HepG2 (cell line): ENCODE results near the gene LRBA. TPM values are rescaled to one million over a fixed set of nuclear protein-coding genes. Genes with fewer than 3 reads are reported as not detected.

Source experiments
- ATAC-seq: fragments of 200-7000 bp; cut with Tn5 transposase; 3 replicates; pipeline ENCODE4 v1.9.1; 2020; ENCODE audit warnings: mild to moderate bottlenecking, moderate library complexity
- BruUV-seq: library from RNA; stranded (reverse); fragments of 400-500 nt; replicated peaks from 2 replicates; lab custom pipeline; 2021; lab: Mats Ljungman, UMichigan
- CTCF ChIA-PET: fragments of 300-600 bp; formaldehyde crosslinking; extraction: SDS; loops from one replicate; lab custom pipeline; 2021; ENCODE audit warnings: low total read pairs, inconsistent platforms, low intra/inter-chr PET ratio; lab: Yijun Ruan, JAX
- POLR2A ChIA-PET: fragments of 350-600 bp; sonication (Branson Sonifier 250); formaldehyde crosslinking; loops from one replicate; lab custom pipeline; 2020; ENCODE audit warnings: antibody characterized with exemption, inconsistent platforms; lab: Yijun Ruan, JAX
- DNase-seq: peaks from one replicate; pipeline ENCODE4 v3.0.0-alpha.2; 2015; ENCODE audit warnings: low spot score
- FAIRE-seq: peaks from 3 replicates; lab custom pipeline; 2011; peaks lifted over from hg19 to GRCh38; lab: Jason Lieb, UNC
- H2AFZ ChIP-seq: one replicate; pipeline ENCODE4 v1.6.1; 2011; ENCODE audit warnings: low read length, inconsistent platforms
- H3K27ac ChIP-seq: fragments of 300-600 bp; 3 replicates; pipeline ENCODE4 v1.8.0; 2011; ENCODE audit warnings: mixed run types, mild to moderate bottlenecking, mixed read lengths, low read length, inconsistent platforms; ENCODE audit not compliant: insufficient read depth; ENCODE audit errors: extremely low read length
- H3K27me3 ChIP-seq, 2 experiments: fragments of 200-600 bp in 1 of 2; 2 replicates in 1 of 2; 3 replicates in 1 of 2; pipeline versions ENCODE4 v1.6.0 to v1.8.0; 2011; ENCODE audit warnings: low read length in 2 of 2, mild to moderate bottlenecking in 2 of 2, moderate library complexity in 2 of 2, inconsistent platforms in 1 of 2; ENCODE audit not compliant: insufficient read depth in 2 of 2, control insufficient read depth in 1 of 2
- H3K36me3 ChIP-seq, 2 experiments: fragments of 200-600 bp in 1 of 2; replicated peaks in 1 of 2; 2 replicates in 1 of 2; 3 replicates in 1 of 2; pipeline versions ENCODE4 v1.5.1 to v1.8.0; 2011; ENCODE audit warnings: low read length in 2 of 2, inconsistent platforms in 1 of 2; ENCODE audit not compliant: insufficient read depth in 2 of 2, control insufficient read depth in 1 of 2
- H3K4me1 ChIP-seq: 2 replicates; pipeline ENCODE4 v1.5.1; 2012; ENCODE audit warnings: low read length, inconsistent platforms; ENCODE audit not compliant: insufficient read depth
- H3K4me2 ChIP-seq: 2 replicates; pipeline ENCODE4 v1.6.0; 2011; ENCODE audit warnings: low read depth, low read length, inconsistent platforms
- H3K4me3 ChIP-seq, 3 experiments: fragments of 200-600 bp in 1 of 3; sonication (generic), shearing (Covaris generic) in 1 of 3; replicated peaks in 1 of 3; 2 replicates each; pipeline ENCODE4 v1.5.1; 2011 to 2016; ENCODE audit warnings: low read length in 3 of 3, inconsistent platforms in 2 of 3, low read depth in 2 of 3, mild to moderate bottlenecking in 2 of 3, control low read depth in 1 of 3, mixed read lengths in 1 of 3; ENCODE audit not compliant: insufficient read depth in 1 of 3
- H3K79me2 ChIP-seq: one replicate; pipeline ENCODE4 v1.6.1; 2011; ENCODE audit warnings: low read length, inconsistent platforms; ENCODE audit not compliant: insufficient read depth
- H3K9ac ChIP-seq: 2 replicates; pipeline ENCODE4 v1.6.0; 2011; ENCODE audit warnings: mild to moderate bottlenecking, low read depth, low read length, inconsistent platforms; ENCODE audit not compliant: insufficient read depth
- H3K9me3 ChIP-seq: 2 replicates; pipeline ENCODE4 v1.5.1; 2012; ENCODE audit warnings: mild to moderate bottlenecking, low read length
- H4K20me1 ChIP-seq: 2 replicates; pipeline ENCODE4 v1.6.0; 2011; ENCODE audit warnings: inconsistent platforms, mild to moderate bottlenecking, low read length, moderate library complexity; ENCODE audit not compliant: insufficient read depth
- ATF7-NPFF ChIP-seq: sonication (generic); formaldehyde crosslinking; IDR thresholded peaks from 2 replicates; pipeline ENCODE4 v1.8.1; 2023; ENCODE audit warnings: mild to moderate bottlenecking, low read depth, missing genetic modification reagents, moderate library complexity
- HMG20B ChIP-seq: conservative IDR thresholded peaks from 2 replicates; pipeline ENCODE4 v1.6.1; 2016; ENCODE audit warnings: missing genetic modification reagents, missing compliant biosample characterization
- JARID2 ChIP-seq: sonication (generic); formaldehyde crosslinking; IDR thresholded peaks from 2 replicates; pipeline ENCODE4 v1.8.1; 2023; ENCODE audit warnings: missing genetic modification reagents, inconsistent platforms; ENCODE audit not compliant: insufficient replicate concordance
- NR3C1 ChIP-seq: sonication (generic); formaldehyde crosslinking; IDR thresholded peaks from 2 replicates; pipeline ENCODE4 v1.4.0; 2020; ENCODE audit warnings: missing genetic modification reagents
- SIN3A ChIP-seq: IDR thresholded peaks from 2 replicates; pipeline ENCODE4 v1.6.1; 2011; ENCODE audit warnings: low read depth, mild to moderate bottlenecking, control low read depth, low read length, borderline replicate concordance
- TGIF2 ChIP-seq: IDR thresholded peaks from 2 replicates; pipeline ENCODE4 v1.6.1; 2016; ENCODE audit warnings: control low read depth, missing compliant biosample characterization
- ZNF20 ChIP-seq: sonication (generic); formaldehyde crosslinking; IDR thresholded peaks from 2 replicates; pipeline ENCODE4 v1.4.0; 2020; ENCODE audit warnings: mild to moderate bottlenecking, moderate library complexity, missing genetic modification reagents
- ZNF230 ChIP-seq: sonication (generic); formaldehyde crosslinking; IDR thresholded peaks from 2 replicates; pipeline ENCODE4 v1.4.0; 2020; ENCODE audit warnings: mild to moderate bottlenecking, missing genetic modification reagents
- ZSCAN22 ChIP-seq: sonication (generic); formaldehyde crosslinking; IDR thresholded peaks from 2 replicates; pipeline ENCODE4 v1.4.0; 2020; ENCODE audit warnings: mild to moderate bottlenecking, missing genetic modification reagents
- WGBS: methylation state at CpG from one replicate; pipeline ENCODE4 v1.1.6; 2017; ENCODE audit warnings: low lambda C conversion rate; 5-methylcytosine and 5-hydroxymethylcytosine counted together
- in situ Hi-C: cut with HindIII; loops from 2 replicates; pipeline ENCODE4 v1.10.0; 2017; ENCODE audit warnings: low pct_unique_long_range_greater_than_20kb; ENCODE audit not compliant: extremely low pct_ligation_motif_present
- intact Hi-C: fragments of 100-400 bp; cut with micrococcal nuclease; formaldehyde crosslinking; loops from one replicate; pipeline ENCODE4 v1.10.0; 2022; ENCODE audit not compliant: unreplicated experiment
- polyA plus RNA-seq, 8 experiments: library from polyadenylated mRNA; depleted of rRNA in 3 of 8; stranded (reverse) in 7 of 8; unstranded in 1 of 8; fragments of >200 nt; fragmentation: Illumina TruSeq in 4 of 8; extraction: Trizol in 4 of 8; gene quantifications; 2 replicates each; pipeline versions ENCODE4 v1.2.1 to v1.2.3, GENCODE V29; 2011 to 2016; ENCODE audit warnings: low read depth in 4 of 8, missing spikeins in 1 of 8, mixed read lengths in 1 of 8; ENCODE audit not compliant: insufficient read depth in 1 of 8
- total RNA-seq, 5 experiments: library from RNA; depleted of rRNA; stranded (reverse); fragments of >200 nt; fragmentation: Illumina TruSeq; extraction: Trizol; gene quantifications; 2 replicates each; pipeline ENCODE4 v1.2.3, GENCODE V29; 2016; ENCODE audit warnings: low read depth in 1 of 5
- TF ChIP-seq, protein P1 (sequence below): sonication (generic); formaldehyde crosslinking; IDR thresholded peaks from 2 replicates; pipeline ENCODE4 v1.4.0; 2020; ENCODE audit warnings: missing genetic modification reagents
- TF ChIP-seq, protein P2 (sequence below): sonication (generic); formaldehyde crosslinking; conservative IDR thresholded peaks from 2 replicates; pipeline ENCODE4 v1.8.0; 2022; ENCODE audit warnings: low read depth, missing genetic modification reagents

The LRBA gene
- total and polyA plus RNA-seq, 2 of the 13 experiments (the other 11 are each of a cell fraction or from before 2014, with no cell fraction given): 21.0 to 37.2 TPM

DNA sequence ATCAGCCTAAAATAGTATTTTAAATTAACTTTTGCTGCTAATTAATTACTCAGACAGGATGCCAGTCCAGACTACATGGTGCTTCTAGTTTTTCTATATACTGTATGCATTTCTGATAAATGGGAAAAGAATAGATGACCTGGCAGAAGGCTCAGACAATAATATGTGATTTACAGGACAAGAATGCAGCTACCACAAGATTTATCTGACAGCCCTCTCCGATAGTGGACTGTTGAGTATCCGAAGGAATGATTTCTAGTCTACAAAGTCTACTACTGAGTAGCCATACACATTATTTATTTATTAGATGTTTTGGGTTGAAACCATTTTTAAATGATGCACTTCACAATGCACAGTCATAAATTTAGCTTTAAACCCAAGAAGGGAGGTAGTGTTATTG lies 220.4 kb downstream of the LRBA start:
- Histone ChIP-seq H3K4me2 (no peak overlapping the region), H3K4me1 (no peaks in the 10 kb centered on the region), H3K4me3 (no peak overlapping the region), H4K20me1 (no peaks in the 10 kb centered on the region), H3K9ac (no peak overlapping the region), H2AFZ (no peak overlapping the region), H3K27me3 (no peaks in the 10 kb centered on the region), H3K36me3 (no peaks in the 10 kb centered on the region), H3K79me2 (no peaks in the 10 kb centered on the region), H3K27ac (no peak overlapping the region), H3K9me3 (no peaks in the 10 kb centered on the region)
- no TSS peak for BruUV-seq
- in situ Hi-C loops (no loop called here), intact Hi-C loops (no loop called here)
- no peak for FAIRE-seq
- TF ChIP-seq SIN3A (no peak), NR3C1 (CRISPR knock-in tag) (no peak), ZSCAN22 (CRISPR knock-in tag) (no peak), ZNF20 (CRISPR knock-in tag) (no peak), ZNF230 (CRISPR knock-in tag) (no peak), JARID2 (CRISPR knock-in tag) (no peak), HMG20B (CRISPR knock-in tag) (no peak), TGIF2 (CRISPR knock-in tag) (no peak)
- DNase-seq: no peak
- ATAC-seq: no peak
- 98% methylated on average over 2 of the region's 2 CpGs for WGBS
- CTCF ChIA-PET: no interaction called here
- POLR2A ChIA-PET: no interaction called here

DNA sequence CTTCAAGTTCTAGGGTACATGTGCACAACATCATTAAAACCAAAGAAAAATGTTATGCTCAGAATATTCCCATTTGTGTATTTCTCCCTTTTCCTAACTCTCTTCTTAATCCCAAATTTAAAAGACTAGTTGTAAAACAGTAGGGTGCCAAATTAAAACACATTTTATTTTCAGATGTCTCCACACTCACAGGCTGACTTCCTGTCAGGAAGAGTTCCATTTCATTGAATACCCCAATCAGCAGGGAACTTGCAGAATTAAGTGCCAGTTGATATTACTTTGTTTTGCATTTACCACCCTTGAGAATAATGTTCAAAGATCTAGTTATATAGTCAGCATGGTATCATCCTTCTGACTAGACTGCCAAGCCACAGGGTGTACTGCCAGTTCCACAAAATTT lies 225.2 kb downstream of the LRBA start:
- DNase-seq (no peak), FAIRE-seq (no peak), ATAC-seq (no peak)
- Histone ChIP-seq H3K9ac (no peak overlapping the region), H2AFZ (no peak overlapping the region), H3K36me3 (no peaks in the 10 kb centered on the region), H3K4me2 (no peak overlapping the region), H4K20me1 (no peaks in the 10 kb centered on the region), H3K4me3 (no peak overlapping the region), H3K4me1 (no peaks in the 10 kb centered on the region), H3K79me2 (no peaks in the 10 kb centered on the region), H3K9me3 (no peaks in the 10 kb centered on the region), H3K27ac (no peak overlapping the region), H3K27me3 (no peaks in the 10 kb centered on the region)
- ChIA-PET CTCF (no interaction called here), POLR2A (no interaction called here)
- in situ Hi-C loops (no loop called here), intact Hi-C loops (no loop called here)
- no TSS peak for BruUV-seq
- TF ChIP-seq, protein P1, sequence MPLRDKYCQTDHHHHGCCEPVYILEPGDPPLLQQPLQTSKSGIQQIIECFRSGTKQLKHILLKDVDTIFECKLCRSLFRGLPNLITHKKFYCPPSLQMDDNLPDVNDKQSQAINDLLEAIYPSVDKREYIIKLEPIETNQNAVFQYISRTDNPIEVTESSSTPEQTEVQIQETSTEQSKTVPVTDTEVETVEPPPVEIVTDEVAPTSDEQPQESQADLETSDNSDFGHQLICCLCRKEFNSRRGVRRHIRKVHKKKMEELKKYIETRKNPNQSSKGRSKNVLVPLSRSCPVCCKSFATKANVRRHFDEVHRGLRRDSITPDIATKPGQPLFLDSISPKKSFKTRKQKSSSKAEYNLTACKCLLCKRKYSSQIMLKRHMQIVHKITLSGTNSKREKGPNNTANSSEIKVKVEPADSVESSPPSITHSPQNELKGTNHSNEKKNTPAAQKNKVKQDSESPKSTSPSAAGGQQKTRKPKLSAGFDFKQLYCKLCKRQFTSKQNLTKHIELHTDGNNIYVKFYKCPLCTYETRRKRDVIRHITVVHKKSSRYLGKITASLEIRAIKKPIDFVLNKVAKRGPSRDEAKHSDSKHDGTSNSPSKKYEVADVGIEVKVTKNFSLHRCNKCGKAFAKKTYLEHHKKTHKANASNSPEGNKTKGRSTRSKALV: no peak
- TF ChIP-seq, protein P2, sequence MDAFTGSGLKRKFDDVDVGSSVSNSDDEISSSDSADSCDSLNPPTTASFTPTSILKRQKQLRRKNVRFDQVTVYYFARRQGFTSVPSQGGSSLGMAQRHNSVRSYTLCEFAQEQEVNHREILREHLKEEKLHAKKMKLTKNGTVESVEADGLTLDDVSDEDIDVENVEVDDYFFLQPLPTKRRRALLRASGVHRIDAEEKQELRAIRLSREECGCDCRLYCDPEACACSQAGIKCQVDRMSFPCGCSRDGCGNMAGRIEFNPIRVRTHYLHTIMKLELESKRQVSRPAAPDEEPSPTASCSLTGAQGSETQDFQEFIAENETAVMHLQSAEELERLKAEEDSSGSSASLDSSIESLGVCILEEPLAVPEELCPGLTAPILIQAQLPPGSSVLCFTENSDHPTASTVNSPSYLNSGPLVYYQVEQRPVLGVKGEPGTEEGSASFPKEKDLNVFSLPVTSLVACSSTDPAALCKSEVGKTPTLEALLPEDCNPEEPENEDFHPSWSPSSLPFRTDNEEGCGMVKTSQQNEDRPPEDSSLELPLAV (CRISPR knock-in tag): no peak
- no peak for TF ChIP-seq ATF7-NPFF (CRISPR knock-in tag)
